HG02938 (cell line): ENCODE results near the gene MAN1A1.

Source experiments
- ATAC-seq: cut with Tn5 transposase; IDR thresholded peaks from one replicate; pipeline ENCODE4 v1.9.1; 2021; ENCODE audit warnings: mild to moderate bottlenecking, moderate library complexity; ENCODE audit not compliant: unreplicated experiment

Gene MAN1A1

GRCh38 chr6:119276211-119276610, 73.3 kb downstream of the MAN1A1 start:
- ATAC-seq = no peak

- no peak for ATAC-seq
Measured at GRCh38 chr6:119274197-119274595, 75.4 kb downstream of the MAN1A1 start.

- ATAC-seq = no peak
Measured at GRCh38 chr6:119273272-119274196, 76.0 kb downstream of the MAN1A1 start.

DNA sequence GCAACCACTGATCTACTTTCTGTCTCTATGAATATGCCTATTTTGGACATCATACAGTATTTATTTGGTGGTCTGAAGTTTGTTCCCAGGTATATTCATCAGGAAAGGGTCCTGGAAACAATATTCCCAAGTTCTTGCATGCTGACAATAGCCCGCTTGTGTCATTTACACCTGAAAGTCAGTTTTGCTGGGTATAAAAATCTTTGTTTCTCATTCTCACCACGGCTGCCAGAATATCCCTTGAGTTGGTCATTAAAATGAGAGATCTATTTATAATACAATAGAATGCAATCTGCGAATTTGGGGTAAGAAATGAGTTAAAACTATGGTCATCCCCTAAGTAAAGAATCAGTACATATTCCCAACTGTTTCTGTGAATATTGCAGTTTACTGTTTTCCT, 79.0 kb downstream of the MAN1A1 start:
- no peak for ATAC-seq

- no peak for ATAC-seq
Measured at GRCh38 chr6:119269266-119270103, 80.1 kb downstream of the MAN1A1 start.

- no peak for ATAC-seq
Measured at GRCh38 chr6:119267126-119267905, 82.2 kb downstream of the MAN1A1 start.

DNA sequence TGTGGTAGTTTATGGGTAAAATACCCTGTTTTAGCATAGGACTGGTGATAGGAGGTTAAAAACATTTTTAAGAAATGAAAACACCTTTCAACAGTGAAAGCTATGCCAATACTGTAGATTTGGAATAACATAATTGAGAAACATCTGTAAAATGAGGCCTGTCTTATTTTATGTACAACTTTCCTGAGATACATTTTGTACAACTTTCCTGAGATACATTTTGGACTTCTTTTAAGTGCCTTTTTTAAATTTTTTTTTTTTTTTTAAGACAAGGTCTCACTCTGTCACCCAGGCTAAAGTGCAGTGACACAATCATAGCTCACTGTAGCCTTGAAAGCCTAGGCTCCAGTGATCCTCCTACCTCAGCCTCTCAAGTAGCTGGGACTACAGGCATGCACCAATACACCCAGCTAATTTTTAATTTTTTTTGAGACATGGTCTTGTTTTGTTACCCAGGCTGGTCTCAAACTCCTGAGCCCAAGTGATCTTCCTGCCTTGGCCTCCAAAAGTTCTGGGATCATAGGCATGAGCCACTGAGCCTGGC, 84.6 kb downstream of the MAN1A1 start:
- no peak for ATAC-seq

DNA sequence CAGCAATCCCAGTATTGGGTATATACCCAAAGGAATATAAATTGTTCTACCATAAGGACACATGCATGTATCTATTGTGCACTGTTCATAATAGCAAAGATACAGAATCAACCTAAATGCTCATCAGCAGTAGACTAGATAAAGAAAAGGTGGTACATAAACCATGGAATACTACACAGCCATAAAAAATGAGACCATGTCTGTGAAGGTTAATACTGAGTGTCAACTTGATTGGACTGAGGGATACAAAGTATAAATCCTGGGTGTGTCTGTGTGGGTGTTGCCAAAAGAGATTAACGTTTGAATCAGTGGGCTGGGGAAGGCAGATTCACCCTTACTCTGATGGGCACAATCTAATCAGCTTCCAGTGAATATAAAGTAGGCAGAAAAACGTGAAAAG, 86.9 kb downstream of the MAN1A1 start:
- no peak for ATAC-seq

- ATAC-seq = no peak
Measured at GRCh38 chr6:119261944-119262284, 87.6 kb downstream of the MAN1A1 start.

DNA sequence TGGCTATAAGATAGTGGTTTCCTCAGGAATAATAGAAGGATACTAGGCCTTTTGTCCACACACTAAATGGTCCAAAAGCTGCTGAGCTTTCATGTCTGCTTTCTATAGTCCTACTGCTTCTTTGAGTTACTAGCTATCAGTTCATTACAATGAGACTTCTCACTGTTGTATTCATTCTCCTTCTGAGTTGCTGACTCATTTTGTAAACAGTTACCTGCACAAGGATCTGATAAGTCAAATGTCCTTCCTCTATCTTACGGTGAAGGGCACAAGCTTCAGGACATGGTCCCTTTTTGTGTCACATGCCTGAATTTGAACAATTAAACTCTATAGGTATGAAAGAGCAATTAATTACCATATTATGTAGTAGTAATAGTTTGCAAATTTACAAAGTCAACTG, 90.5 kb downstream of the MAN1A1 start:
- ATAC-seq = no peak

GRCh38 chr6:119257726-119258125, 91.8 kb downstream of the MAN1A1 start:
- ATAC-seq = no peak

- ATAC-seq = no peak
Measured at GRCh38 chr6:119256978-119257462, 92.5 kb downstream of the MAN1A1 start.

DNA sequence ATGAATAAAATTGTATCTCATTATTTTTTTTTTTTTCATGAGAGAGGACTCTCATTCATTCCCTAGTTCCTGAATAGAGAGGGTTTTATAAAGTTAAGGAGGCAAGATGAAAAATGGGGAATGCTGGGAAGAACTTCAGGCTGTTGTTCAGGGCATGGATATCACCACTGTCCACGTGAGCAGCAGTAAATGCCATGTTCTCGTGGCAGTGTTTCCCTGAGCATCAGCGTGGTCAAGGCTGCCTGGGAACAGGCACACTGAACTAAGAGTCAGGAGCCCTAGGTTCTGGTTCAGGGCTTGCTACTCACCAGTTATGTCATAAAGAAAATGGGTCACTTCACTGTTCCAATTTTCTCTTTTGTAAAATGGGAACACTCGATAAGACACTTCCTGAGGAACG, 93.2 kb downstream of the MAN1A1 start:
- ATAC-seq = no peak

GRCh38 chr6:119255492-119255891, 94.1 kb downstream of the MAN1A1 start:
- ATAC-seq = no peak

DNA sequence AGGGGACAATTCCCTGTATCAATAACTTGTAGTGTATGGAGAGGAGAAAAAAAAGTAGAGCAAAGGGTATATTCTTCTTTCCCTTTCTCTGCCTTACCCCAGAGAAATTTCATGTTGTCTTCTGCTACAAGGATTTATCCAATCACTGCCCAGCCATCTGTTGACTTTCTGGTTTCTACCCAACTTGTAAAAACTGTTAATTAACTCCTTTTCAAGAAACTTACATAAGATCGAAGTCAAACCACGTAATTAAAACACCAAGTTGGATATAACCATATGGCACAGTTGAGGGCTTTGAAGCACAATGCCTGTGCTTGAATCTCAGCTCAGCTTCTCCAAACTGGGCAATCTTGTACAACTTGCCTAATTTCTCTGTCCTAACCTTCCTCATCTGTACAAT, 99.5 kb downstream of the MAN1A1 start:
- no peak for ATAC-seq

- ATAC-seq = no peak
Measured at GRCh38 chr6:119249319-119249718, 100.2 kb downstream of the MAN1A1 start.

GRCh38 chr6:119247504-119247903, 102.1 kb downstream of the MAN1A1 start:
- ATAC-seq = no peak

DNA sequence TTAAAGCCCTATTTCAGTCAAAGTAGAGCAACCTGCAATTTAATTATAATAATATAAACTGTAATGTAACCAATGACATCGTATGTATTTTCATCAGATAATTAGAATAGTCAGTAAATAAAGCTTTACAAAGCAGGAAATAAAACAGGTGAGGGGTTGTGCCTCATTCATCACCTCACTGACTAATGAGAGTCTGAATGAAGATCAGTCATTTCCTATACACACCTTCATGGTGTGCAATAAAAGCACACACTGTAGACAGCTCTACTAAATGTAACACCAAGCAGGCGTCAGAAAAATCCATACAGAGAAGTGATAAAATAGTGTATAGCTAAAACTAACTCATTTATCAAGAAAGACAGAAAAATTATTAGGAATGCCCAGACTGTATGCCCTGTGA, 105.9 kb downstream of the MAN1A1 start:
- ATAC-seq = no peak

DNA sequence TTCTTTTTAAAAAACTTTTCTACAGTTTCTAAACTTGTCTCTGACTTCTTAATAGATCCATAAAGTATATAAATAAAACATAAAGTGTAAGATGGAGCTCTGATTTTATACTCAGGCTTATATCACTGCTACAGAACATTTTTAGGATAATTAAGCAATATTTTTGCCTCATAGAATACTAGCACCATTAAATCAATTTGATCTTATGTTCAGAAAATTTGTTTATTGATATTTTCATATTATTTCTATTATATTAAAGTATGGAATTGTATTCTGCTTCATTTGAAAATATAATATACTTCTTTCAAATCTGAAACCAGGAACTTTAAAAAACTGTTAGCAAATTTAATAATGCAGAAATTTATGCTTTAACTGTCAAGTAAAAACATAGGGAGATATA, 106.5 kb downstream of the MAN1A1 start:
- no peak for ATAC-seq

GRCh38 chr6:119241540-119242309, 107.8 kb downstream of the MAN1A1 start:
- ATAC-seq = no peak
